HG03521 (cell line): ENCODE data around the gene SNRPB2.

Experiments used
- ATAC-seq: cut with Tn5 transposase; IDR thresholded peaks from one replicate; pipeline ENCODE4 v1.9.1; 2021; ENCODE audit warnings: mild to moderate bottlenecking, moderate library complexity; ENCODE audit not compliant: unreplicated experiment

SNRPB2 gene

GRCh38 chr20:16729080-16729479 lies 746 bp upstream of the SNRPB2 start:
- ATAC-seq, result no peak

GRCh38 chr20:16732506-16733152 lies 2.8 kb downstream of the SNRPB2 start:
- no peak for ATAC-seq

GRCh38 chr20:16740365-16741072 lies 10.7 kb downstream of the SNRPB2 start:
- no peak for ATAC-seq

- no peak for ATAC-seq
Observed at GRCh38 chr20:16744178-16744807, 14.5 kb downstream of the SNRPB2 start.

- ATAC-seq, result no peak
Observed at GRCh38 chr20:16745204-16745603, 15.4 kb downstream of the SNRPB2 start.

GRCh38 chr20:16747291-16747811 lies 17.5 kb downstream of the SNRPB2 start:
- no peak for ATAC-seq

- ATAC-seq, result no peak
Observed at GRCh38 chr20:16748308-16748900, 18.6 kb downstream of the SNRPB2 start, which contains the start of gene OTOR. Gene OTOR, plus strand, starts transcription at chr20:16748358. Its CDS starts 44 bp downstream, at chr20:16748402.

GRCh38 chr20:16749573-16749972 lies 19.7 kb downstream of the SNRPB2 start:
- ATAC-seq, result no peak

GRCh38 chr20:16752082-16752481 lies 22.3 kb downstream of the SNRPB2 start:
- ATAC-seq, result no peak

GRCh38 chr20:16752901-16753300 lies 23.1 kb downstream of the SNRPB2 start:
- no peak for ATAC-seq

GRCh38 chr20:16758454-16759180 lies 28.8 kb downstream of the SNRPB2 start:
- no peak for ATAC-seq

- ATAC-seq, result no peak
Observed at GRCh38 chr20:16759181-16759563, 29.3 kb downstream of the SNRPB2 start.

GRCh38 chr20:16760431-16761304 lies 30.8 kb downstream of the SNRPB2 start:
- no peak for ATAC-seq

GRCh38 chr20:16761305-16761829 lies 31.5 kb downstream of the SNRPB2 start:
- ATAC-seq, result no peak

GRCh38 chr20:16764560-16764959 lies 34.7 kb downstream of the SNRPB2 start:
- no peak for ATAC-seq

- ATAC-seq, result no peak
Observed at GRCh38 chr20:16771213-16771612, 41.4 kb downstream of the SNRPB2 start.

- ATAC-seq, result no peak
Observed at GRCh38 chr20:16775961-16776360, 46.1 kb downstream of the SNRPB2 start.

GRCh38 chr20:16777126-16777525 lies 47.3 kb downstream of the SNRPB2 start:
- no peak for ATAC-seq

GRCh38 chr20:16778159-16778558 lies 48.3 kb downstream of the SNRPB2 start:
- no peak for ATAC-seq

- no peak for ATAC-seq
Observed at GRCh38 chr20:16781496-16781895, 51.7 kb downstream of the SNRPB2 start.
